ENCODE data around the gene NUAK2. TPM values are rescaled to one million over a fixed set of nuclear protein-coding genes. Genes with fewer than 3 reads are reported as not detected.

The NUAK2 gene
- total RNA-seq (2022; extraction: Qiagen RNA extraction), result 24.4 to 29.7 TPM (median 28.0 TPM) in 5 replicates

GRCh38 chr1:205321162-205321958 is at the start of gene NUAK2:
Gene NUAK2, minus strand, starts transcription at chr1:205321745. Its CDS starts 117 bp downstream, at chr1:205321628.

GRCh38 chr1:205356440-205357139 is 35.0 kb upstream of the NUAK2 start, which contains the start of gene KLHDC8A:
Gene KLHDC8A, minus strand, starts transcription at chr1:205356922. Its CDS starts 13,318 bp downstream, at chr1:205343604.

Other genes starting within 250 kb of the NUAK2 start
- 1.3 to 3.0 TPM (median 2.1 TPM) in 5 replicates for gene TMEM81, start 237.3 kb downstream of the NUAK2 start, total RNA-seq (2022; extraction: Qiagen RNA extraction)
- 10.7 to 11.8 TPM (median 11.5 TPM) in 5 replicates for gene RBBP5, start 199.8 kb downstream of the NUAK2 start, total RNA-seq (2022; extraction: Qiagen RNA extraction)
- 6.8 to 9.5 TPM (median 8.4 TPM) in 5 replicates for gene DSTYK, start 110.0 kb downstream of the NUAK2 start, total RNA-seq (2022; extraction: Qiagen RNA extraction)
- gene TMCC2, start 93.8 kb downstream of the NUAK2 start, total RNA-seq (2022; extraction: Qiagen RNA extraction), result 1.4 to 1.8 TPM (median 1.6 TPM) in 5 replicates
- 0.60 to 0.89 TPM (median 0.66 TPM) in 5 replicates for gene KLHDC8A, start 35.2 kb upstream of the NUAK2 start, total RNA-seq (2022; extraction: Qiagen RNA extraction)
- gene LEMD1, start 100.3 kb upstream of the NUAK2 start, total RNA-seq (2022; extraction: Qiagen RNA extraction), result not detected in 5 replicates
- not detected in 5 replicates for gene BLACAT1, start 134.3 kb upstream of the NUAK2 start, total RNA-seq (2022; extraction: Qiagen RNA extraction)
- 0.66 to 2.3 TPM (median 1.2 TPM) in 5 replicates for gene CDK18, start 182.9 kb upstream of the NUAK2 start, total RNA-seq (2022; extraction: Qiagen RNA extraction)